ENCODE results near the gene CENPO. TPM values are rescaled to one million over a fixed set of nuclear protein-coding genes. Genes with fewer than 3 reads are reported as not detected.

CENPO gene
- total RNA-seq, 1 donor from 2014 or later: 13.4 TPM

DNA sequence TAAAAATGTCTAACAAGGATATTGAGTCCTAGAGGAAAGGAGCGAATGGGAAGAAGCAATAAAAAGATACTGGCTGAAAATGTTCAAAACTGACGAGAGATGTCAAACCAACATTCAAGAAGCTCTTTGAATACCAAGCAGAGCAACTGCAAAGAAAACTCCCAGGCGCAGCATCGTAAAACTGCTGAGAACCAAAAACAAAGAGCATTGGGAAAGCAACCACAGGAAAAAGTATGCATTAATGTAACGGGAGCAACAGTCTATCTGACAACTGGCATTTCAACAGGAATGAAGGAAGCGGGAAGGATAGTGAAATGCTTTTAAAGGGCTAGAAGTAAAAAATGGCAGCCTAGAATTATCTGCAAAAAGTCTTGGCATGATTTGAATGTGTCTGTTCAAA, 73.7 kb downstream of the CENPO start:
- no peaks in the 10 kb centered on the region for H3K4me1 Mint-ChIP-seq
- no peak for DNase-seq
- no peak overlapping the region for H3K27ac Mint-ChIP-seq
- CTCF ChIA-PET: no interaction called here
- no peak overlapping the region for H3K4me3 Mint-ChIP-seq
- intact Hi-C loops (cut with micrococcal nuclease): no loop called here
- TF ChIP-seq, protein P1, sequence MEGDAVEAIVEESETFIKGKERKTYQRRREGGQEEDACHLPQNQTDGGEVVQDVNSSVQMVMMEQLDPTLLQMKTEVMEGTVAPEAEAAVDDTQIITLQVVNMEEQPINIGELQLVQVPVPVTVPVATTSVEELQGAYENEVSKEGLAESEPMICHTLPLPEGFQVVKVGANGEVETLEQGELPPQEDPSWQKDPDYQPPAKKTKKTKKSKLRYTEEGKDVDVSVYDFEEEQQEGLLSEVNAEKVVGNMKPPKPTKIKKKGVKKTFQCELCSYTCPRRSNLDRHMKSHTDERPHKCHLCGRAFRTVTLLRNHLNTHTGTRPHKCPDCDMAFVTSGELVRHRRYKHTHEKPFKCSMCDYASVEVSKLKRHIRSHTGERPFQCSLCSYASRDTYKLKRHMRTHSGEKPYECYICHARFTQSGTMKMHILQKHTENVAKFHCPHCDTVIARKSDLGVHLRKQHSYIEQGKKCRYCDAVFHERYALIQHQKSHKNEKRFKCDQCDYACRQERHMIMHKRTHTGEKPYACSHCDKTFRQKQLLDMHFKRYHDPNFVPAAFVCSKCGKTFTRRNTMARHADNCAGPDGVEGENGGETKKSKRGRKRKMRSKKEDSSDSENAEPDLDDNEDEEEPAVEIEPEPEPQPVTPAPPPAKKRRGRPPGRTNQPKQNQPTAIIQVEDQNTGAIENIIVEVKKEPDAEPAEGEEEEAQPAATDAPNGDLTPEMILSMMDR (IDR thresholded peaks at IDR 0.05): no peak
- no peak for ATAC-seq (ENCODE audit: low read depth)
- H3K9me3 Mint-ChIP-seq: no peaks in the 10 kb centered on the region
- peaks cover 54% of the 10 kb centered on the region for H3K36me3 Mint-ChIP-seq (ENCODE audit: low read depth)
- no peaks in the 10 kb centered on the region for H3K27me3 Mint-ChIP-seq
- POLR2A ChIA-PET: no interaction called here

DNA sequence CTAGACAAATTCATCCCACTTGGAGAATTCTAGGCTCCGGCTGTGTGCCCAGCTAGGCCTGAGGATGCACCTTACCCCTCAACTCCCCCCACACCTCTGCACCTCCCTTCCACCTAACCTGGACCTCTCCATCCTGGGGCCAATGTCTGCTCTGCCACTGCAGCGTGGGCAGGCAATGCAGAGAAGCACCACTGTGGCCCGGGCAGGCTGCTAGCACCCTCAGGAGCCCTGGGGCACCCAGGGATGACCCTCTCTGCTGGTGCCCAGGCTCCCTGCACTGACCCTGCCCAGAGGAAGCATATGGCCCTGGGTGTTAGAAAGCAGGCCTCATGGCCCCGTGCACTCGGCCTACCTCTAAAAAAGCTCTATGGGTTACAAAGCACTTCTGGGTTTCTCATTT, 77.2 kb downstream of the CENPO start:
- no peak overlapping the region for H3K4me3 Mint-ChIP-seq
- TF ChIP-seq, protein P1 (IDR thresholded peaks at IDR 0.05): no peak
- CTCF ChIA-PET: no interaction called here
- ATAC-seq (ENCODE audit: low read depth): no peak
- H3K9me3 Mint-ChIP-seq: no peaks in the 10 kb centered on the region
- intact Hi-C loops (cut with micrococcal nuclease): no loop called here
- no peaks in the 10 kb centered on the region for H3K4me1 Mint-ChIP-seq
- POLR2A ChIA-PET: no interaction called here
- DNase-seq: no peak
- H3K36me3 Mint-ChIP-seq (ENCODE audit: low read depth): peaks cover 60% of the 10 kb centered on the region
- no peaks in the 10 kb centered on the region for H3K27me3 Mint-ChIP-seq
- no peak overlapping the region for H3K27ac Mint-ChIP-seq

DNA sequence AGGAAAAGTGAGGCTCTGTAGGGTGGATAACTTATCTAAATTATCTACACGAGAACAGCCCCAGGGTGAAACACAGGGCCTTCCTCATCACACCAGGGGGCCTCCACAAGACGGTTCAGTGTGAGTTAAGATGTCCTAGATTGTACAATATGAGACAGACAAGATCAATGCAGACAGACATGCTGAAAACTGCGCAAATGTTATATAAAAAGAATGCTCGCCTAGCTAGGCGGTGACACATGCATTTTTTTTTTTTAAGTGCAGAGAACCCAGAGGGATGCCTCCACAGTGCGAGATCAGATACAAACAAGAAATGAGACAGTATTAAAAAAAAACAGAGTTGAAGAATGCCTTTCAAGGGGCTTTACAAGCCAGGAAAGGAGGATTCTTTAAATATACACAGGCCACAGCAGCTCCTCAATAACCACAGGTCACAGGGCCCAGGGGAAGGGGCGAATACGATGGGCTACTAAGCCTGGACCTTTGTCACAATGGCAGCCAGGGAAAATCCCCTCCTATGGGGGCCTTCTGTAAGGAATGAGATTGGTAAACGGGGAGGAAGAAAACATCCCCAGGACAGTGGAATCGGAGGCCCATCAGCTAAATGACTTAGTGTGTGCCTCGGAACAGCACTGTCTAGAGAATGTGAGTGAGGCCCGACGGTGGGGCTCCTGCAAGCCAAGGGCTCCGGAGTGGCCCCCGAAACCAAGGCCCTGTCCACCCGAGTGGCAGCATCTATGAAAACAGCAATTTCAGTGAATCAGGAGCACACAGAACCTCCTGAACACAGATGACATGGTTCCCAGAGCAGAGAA, 77.9 kb downstream of the CENPO start:
- DNase-seq (no peak), ATAC-seq (ENCODE audit: low read depth) (no peak)
- H3K4me1 Mint-ChIP-seq: no peaks in the 10 kb centered on the region
- no peaks in the 10 kb centered on the region for H3K27me3 Mint-ChIP-seq
- H3K27ac Mint-ChIP-seq: no peak overlapping the region
- intact Hi-C loops (cut with micrococcal nuclease): no loop called here
- no peaks in the 10 kb centered on the region for H3K9me3 Mint-ChIP-seq
- CTCF ChIA-PET: no interaction called here
- POLR2A ChIA-PET: no interaction called here
- TF ChIP-seq, protein P1 (IDR thresholded peaks at IDR 0.05): no peak
- no peak overlapping the region for H3K4me3 Mint-ChIP-seq
- peaks cover 54% of the 10 kb centered on the region for H3K36me3 Mint-ChIP-seq (ENCODE audit: low read depth)

DNA sequence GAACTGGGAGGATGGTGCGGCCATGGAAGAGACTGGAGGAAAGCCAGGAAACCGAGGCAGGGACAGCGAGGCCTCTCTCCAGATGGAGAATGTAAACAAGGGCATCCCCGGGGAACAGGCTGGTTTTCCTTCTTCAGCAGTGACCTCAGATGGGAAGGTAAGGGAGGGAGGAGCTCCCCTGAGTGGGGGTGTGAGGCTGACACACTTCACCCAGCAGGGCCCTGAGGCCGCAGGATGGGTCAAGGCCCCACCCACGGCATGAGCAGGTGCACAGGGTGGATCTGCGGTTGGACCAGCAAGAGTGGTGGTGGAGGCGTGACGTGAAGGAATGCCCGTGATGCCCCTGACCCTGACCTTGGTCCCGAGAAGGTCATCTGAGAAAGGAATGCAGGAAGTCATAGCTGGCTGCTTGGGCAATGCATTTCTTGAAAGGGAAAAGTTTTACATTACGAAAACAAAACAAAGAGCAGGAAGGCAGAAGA, 78.7 kb downstream of the CENPO start:
- H3K9me3 Mint-ChIP-seq: no peaks in the 10 kb centered on the region
- H3K36me3 Mint-ChIP-seq (ENCODE audit: low read depth): peaks cover 51% of the 10 kb centered on the region
- DNase-seq: no peak
- no peaks in the 10 kb centered on the region for H3K27me3 Mint-ChIP-seq
- no peak overlapping the region for H3K4me3 Mint-ChIP-seq
- no peak overlapping the region for H3K27ac Mint-ChIP-seq
- TF ChIP-seq, protein P1 (IDR thresholded peaks at IDR 0.05): no peak
- CTCF ChIA-PET: no interaction called here
- POLR2A ChIA-PET: no interaction called here
- intact Hi-C loops (cut with micrococcal nuclease): no loop called here
- ATAC-seq (ENCODE audit: low read depth): no peak
- no peaks in the 10 kb centered on the region for H3K4me1 Mint-ChIP-seq

Other genes starting within 250 kb of the CENPO start
- 39.6 and 41.1 TPM in 2 replicates for gene PTRHD1, start within 50 bp of the CENPO start, total RNA-seq
- 99.9 and 126 TPM in 2 replicates for gene ADCY3, start 126.8 kb downstream of the CENPO start, total RNA-seq
- gene DNAJC27, start 178.5 kb downstream of the CENPO start, total RNA-seq: 9.0 and 9.7 TPM in 2 replicates
- 0.07 and 0.10 TPM in 2 replicates for gene EFR3B, start 248.7 kb downstream of the CENPO start, total RNA-seq

Measured in activated B cell treated with CpG ODN at 0.5 μM for 24 hours (primary cell).